HCEC 1CT (cell line): ENCODE results near the gene NCOA4.
"Not testable (repeated sequence)": the region's sequence is repeated elsewhere in the genome, so short reads cannot be mapped to it uniquely, and the experiment has no call there.

Experiments
- DNase-seq: peaks from one replicate; pipeline ENCODE4 v3.0.0-alpha.2; 2017

NCOA4 gene

DNA sequence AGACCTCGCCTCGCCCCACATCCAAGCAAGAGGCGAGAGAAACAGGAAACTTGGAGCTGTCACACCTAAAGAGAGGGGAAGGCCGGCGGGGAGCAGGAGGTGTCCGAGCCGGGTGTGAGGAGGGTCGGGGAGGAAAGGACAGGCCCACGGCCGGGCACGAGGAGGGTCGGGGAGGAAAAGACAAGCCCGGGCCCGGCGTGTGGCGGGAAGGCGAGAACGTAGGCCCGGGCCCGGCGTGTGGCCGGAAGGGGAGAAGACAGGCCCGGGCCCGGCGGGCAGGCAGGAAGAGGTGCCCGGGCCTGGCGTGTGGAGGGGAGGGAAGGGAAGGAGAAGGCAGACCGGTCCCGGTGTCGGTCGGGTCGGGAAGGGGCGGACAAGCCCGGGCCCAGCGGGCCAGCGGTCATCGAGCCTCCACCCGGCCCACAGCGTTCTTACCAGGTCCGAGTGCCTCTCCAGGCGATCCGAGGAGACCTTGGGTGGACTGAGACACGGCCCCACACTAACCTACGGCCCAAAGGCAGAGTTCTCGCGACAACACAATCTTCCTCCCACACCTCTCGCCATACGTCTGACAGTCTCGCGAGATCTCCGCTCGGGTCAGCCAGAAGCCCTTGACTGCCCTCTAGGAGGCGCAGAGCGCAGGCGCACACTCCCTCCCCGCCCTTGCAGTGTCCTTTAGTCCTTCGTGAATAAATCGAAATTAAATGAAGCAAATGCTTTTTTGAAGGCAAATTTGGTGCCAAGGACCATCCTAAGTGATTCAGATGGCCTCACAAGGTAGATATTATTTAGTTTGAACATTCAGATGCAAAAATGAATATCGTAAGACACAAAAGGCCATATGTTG lies at the start of gene NCOA4:
Gene NCOA4 (minus strand): TSS at position 533 of the 847 bp plus-strand sequence. CDS start 13,943 bp downstream, outside the sequence.
- DNase-seq: peak; percentile 98

DNA sequence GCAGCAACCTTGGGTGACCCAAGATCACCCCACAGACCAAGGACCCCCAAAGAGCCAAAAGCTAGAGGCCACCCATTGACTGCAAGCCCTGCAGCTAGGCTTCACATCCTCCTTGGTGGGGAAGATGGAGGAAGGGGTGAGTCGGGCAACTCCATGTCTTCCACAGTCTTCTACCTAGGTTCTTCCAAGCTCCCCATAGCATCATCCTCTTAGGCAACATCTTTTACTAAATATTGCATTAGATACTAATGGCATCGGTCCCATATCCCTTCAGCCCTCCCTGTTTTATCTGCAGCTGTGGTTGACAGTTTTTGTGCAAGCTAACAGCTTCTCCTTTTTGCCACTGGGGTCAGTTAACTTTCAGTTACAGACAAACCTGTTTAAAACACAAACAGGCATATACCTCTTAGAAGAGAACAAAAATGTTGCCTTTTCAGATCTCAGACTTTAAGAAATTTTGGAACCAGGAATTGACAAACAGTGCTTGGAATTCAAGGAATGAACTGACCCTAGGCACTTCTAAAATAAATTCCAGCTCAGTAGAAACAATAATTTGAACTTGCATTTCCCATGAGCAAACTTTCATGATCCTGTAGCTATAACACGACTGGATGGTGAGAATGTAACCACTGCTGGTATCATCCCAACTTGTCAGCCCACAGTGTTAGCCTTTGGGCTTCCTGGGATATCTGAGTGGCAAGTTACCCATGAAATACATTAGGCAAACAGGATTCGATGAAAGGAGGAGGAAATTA lies 49.6 kb upstream of the NCOA4 start:
- no peak for DNase-seq

DNA sequence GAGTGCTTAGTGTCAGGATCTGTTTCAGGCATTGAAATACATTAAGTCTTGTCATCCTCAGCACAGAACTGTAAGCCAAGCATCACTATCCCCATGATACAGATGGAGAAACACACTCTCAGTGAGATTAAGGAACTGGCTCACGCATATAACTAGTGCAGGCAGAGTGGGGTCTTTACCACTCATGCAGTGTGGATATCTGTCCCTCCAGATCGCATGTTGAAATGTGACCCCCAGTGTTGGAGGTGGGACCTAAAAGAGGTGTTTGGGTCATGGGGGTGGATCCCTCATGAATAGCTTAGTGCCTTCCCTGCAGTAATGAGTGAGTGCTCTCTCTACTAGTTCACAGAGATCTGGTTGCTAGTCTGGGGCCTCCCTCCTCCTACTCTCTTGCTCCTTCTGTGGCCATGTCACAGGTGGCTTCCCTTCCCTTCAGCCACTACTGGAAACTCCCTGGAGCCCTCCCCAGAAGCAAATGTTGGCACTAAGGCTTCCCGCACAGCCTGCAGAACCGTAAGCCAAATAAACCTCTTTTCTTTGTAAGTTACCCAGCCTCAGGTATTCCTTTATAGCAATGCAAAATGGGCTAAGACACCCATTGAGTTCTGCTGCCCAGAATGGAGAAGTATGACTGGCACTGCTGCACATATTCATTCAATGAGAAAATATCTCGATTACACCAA lies 47.4 kb upstream of the NCOA4 start:
- DNase-seq: no peak

DNA sequence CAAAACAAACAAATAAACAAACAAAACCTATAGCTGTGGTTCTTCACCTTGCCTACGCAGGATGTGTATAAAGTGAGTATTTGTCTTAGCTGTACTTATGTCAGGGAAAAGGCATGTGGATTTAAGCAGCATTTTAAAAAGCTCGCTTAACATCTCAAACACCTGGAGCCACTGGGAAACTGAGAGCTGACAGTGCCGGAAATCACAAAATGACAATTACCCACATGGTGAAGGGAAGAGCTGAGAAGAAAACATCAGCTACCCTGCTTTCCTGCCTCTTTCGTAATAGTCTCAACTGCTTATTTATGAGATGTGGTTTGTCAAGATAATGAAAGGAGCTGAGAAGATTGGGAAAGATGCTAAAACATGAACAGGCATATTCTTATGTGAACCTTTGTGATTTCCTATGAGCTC lies 46.7 kb upstream of the NCOA4 start:
- DNase-seq: no peak

DNA sequence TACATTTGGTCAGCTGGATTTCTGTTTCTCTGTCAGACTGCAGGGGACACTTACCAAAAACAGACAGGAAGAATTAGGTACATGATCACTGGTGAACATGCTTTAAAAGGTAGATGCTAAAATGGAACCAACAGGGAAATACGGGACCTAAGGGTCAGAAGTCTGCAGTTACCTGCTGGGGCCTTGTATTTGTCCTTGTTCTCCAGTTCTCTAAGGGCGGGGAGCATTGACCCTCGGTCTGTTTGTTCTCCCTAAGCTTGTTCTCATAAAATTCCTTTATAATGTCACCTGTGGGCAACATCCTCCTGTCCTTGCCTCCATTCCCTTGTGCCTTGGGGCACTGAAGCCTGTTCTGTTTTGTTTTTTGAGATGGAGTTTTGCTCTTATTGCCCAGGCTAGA lies 45.4 kb upstream of the NCOA4 start:
- DNase-seq: no peak

DNA sequence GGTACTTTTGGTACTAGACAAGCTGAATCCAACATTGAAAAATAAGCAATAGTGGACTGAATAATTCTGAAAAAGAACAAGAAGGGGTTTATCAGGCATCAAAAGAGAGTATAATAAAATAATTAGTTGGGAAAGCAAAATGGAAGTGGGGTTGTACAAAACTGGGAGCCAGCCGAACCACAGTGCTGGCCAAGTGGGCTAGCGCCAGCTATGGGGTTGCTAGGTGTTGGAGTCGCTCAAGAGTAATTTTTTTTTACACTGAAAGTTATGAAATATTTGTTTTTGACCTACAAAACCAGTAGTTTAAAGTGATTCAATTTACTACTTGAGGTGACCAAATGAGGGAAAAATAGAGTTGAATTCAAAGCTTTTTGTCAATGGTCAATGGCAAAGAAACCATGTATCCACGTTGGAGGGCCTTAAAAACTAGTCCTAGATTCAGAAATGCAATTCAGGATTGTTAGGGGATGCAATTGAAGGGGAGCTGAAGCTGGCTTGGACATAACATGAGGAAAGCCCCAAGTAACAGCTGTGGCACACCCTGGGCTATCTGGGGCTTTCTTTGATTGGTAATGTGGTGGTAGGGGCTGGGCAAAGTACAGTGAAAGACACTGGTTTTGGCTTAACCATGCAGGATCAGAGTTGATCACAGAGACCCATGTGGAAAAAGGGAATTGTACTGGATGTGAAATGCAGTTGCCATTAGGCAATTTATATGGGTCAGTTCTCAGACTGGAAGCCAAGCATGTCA lies 43.9 kb upstream of the NCOA4 start:
- no peak for DNase-seq

DNA sequence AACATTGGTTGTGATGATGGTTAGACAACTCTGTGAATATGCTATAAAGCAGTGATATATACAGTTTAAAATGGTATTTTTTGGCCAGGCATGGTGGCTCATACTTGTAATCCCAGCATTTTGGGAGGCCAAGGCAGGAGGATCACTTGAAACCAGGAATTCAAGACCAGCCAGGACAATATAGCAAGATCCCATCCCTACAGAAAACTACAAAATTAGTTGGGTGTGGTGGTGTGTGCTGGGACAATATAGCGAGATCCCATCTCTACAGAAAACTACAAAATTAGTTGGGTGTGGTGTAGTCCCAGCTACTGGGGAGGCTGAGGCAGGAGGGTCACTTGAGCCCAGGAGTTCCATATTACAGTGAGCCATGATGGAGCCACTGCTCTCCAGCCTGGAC lies 43.1 kb upstream of the NCOA4 start:
- no peak for DNase-seq

DNA sequence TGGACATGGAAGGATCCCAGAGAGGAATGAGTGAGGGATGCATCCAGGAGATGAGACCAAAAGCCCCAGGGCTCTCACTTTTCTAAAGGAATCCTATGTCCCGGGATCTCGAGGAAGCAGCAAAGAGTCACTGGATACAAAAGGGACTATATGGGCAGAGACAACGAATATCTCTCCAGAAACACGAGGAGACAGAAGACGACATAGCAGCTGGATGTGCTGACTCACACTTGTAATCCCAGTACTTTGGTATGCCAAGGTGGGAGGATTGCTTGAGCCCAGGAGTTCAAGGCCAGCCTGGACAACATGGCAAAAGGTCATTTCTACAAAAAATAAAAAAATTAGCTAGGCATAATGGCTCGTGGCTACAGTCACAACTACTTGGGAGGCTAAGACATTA lies 40.3 kb upstream of the NCOA4 start:
- no peak for DNase-seq

DNA sequence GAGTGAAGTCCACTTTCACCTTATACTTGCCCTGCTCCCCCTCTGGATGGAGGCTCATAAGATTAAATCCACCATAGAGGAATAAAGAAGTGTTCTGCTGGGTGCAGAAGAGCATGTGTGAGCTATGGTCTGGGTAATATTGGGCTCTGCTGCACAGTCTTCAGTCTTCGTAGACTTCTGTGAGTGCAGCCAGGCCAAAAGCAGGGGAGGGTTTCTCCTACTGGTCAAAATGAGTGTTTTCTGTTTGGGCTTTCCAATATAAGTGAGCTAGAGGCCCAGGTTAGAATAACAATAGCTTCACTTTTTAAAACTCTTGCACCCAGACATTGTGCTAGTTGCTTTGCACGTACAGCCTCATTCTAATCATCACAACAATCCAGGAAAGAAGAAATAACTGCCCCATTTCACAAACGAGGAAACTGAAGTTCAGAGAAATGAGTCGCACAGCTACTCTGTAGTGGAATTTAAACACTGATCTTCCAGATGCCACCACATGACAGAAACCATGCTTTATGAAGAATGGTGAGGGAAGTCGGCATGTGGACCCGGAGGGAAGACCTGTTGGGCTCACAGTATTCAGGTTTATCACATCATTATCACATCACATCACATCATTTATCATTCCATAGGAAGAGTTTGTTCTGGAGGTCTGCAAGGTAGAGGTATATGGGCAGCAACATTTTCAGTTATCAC lies 39.5 kb upstream of the NCOA4 start:
- DNase-seq: no peak

DNA sequence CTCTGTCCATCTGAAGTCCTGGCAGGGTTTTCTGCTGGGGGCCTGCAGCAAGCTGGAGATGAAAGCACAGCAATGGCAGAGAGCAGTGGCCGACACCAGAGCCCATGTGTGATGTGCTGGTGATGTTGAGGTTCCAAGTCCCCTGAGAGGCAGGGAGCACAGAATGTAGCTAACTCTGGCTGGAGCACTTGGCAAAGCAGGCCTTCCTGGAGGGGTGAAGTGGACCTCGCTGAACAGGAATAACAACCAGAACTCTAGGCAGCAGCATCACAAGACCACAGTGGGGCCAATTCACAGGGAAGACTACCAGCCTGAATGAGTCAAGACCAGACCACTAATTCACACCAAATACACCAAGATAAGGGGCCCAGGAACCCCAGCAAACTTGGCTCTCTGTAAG lies 38.5 kb upstream of the NCOA4 start:
- no peak for DNase-seq

DNA sequence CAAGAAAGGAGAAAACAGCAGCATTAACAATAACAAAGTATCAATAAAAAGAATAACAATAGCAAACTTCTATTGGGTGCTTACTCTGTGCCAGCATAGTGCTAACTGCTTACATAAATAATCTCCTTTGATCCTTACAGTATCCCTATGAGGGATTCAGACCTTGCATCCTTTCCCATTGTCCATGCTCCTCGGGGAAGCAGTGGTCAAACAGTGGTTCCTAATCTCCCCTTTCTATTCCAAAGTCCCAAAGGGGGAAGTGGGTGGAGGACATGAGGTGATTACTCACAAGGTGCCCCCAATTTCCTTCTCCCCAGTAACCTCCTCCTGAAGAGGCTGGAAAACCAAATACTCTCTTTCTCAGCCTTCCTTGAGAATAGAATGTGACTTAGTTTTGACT lies 37.7 kb upstream of the NCOA4 start:
- DNase-seq: no peak

DNA sequence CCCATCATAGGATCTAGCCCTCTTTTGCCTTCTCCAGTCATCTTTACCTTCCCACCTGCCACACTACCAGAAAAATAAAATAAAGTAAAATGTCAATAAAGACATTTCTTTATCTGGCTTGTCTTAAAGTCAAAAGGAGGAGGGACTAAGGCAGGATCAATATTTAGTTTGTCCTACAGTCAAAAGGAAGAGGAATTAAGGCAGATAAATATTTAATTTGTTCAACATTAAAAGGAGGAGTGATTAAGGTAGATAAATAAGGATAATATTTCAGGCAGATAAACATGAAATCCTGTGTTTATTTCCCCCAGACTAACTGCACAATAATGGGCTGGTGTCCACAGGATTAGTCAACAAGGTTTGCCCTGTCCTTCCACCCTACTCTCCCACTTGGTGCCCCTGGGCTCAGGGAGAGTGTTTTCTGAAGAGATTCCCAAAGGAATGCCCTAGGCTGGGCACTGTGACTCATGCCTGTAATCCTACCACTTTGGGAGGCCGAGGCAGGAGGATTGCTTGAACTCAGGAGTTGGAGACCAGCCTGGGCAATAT lies 33.9 kb upstream of the NCOA4 start:
- DNase-seq: no peak

DNA sequence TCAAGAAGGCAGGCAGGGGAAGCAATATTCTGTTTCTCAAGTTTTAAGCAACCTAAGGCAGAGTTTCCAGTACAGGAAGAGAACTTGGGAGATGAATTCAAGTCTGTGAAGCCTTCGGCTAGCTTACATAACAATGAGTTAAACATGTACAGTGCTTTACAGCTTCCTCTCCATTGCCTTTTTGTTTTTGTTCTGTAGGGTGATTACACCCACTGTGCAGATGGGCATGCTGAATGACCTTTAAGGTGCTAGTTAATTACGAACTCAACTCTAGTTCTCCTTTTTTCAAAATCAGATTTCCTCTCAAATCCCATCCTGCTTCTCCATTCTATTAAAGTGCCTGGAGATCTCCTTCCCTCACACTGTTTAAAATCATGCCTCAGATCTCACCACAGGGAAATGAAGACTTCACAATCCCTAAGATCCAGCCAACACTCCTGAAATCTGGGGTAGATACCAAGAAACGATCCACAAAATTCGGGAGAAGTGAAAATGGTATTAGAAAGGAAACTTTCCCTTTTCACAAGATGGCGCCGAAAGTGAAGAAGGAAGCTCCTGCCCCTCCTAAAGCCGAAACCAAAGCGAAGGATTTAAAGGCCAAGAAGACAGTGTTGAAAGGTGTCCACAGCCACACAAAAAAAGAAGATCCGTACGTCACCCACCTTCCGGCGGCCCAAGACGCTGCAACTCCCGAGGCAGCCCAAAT lies 32.5 kb upstream of the NCOA4 start:
- DNase-seq: no peak

DNA sequence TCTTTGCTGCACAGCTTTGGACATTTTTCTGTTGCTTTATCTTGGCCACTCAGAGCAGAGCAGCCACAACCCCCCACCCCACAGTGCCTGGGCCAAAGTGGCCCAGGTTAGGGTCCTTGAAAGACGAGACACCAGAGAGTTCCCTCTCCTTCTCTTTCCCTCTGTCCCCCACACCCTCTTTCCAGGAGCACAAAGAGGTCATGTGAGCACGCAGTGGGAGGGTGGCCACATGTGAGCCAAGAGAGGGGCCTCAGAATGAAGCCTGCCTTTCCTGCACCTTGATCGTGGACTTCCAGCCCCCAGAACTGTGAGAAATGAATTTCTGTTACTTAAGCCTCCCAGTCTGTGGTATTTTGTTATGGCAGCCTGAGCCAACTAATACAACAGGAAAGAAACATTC lies 30.3 kb upstream of the NCOA4 start:
- DNase-seq: no peak

DNA sequence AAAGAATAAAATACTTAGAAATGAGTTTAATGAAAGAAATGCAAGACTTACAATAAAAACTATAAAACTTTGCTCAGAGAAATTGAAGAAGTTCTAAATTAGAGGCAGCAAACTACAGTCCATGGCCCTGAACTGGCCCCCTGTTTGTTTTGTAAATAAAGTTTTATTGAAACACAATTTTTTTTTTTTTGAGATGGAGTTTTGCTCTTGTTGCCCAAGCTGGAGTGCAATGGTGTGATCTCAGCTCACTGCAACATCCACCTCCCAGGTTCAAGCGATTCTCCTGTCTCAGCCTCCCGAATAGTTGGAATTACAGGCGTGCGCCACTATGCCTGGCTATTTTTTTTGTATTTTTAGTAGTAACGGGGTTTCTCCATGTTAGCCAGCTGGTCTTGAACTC lies 27.5 kb upstream of the NCOA4 start:
- not testable (repeated sequence) for DNase-seq

DNA sequence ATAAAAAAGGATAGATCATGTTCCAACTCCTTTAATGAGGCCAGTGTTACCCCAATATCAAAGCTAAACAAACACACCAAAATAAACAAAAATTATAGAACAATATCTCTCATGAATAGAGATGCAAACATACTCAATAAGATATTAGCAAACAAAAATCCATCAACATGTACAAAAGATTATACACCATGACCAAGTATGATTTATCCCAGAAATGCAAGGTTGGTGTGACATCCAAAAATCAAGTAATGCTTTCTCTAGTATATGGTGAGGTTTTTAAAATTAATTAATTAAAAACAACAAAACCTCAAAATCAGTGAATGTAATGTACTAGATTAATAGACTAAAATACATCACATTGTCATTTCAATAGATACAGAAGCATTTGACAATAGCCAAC lies 26.6 kb upstream of the NCOA4 start:
- no peak for DNase-seq

DNA sequence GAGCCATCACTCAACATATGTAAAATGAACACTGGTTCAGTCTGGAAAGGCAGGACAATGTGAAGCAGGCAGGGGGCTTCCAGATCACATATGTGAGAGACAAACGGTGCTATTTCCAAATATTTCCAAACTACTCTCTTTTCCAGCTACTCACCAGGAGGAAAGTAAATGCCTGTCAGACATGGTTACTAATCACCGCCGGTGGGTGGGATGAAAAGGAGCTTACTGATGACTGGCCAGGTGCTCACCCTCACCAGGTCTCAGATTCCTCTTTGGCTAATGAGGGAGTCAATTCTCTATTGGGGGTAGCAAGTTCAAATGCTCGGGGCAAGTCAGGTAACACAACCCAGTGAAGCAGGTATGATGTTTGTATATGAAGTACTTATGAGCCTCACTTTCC lies 25.3 kb upstream of the NCOA4 start:
- DNase-seq: no peak

DNA sequence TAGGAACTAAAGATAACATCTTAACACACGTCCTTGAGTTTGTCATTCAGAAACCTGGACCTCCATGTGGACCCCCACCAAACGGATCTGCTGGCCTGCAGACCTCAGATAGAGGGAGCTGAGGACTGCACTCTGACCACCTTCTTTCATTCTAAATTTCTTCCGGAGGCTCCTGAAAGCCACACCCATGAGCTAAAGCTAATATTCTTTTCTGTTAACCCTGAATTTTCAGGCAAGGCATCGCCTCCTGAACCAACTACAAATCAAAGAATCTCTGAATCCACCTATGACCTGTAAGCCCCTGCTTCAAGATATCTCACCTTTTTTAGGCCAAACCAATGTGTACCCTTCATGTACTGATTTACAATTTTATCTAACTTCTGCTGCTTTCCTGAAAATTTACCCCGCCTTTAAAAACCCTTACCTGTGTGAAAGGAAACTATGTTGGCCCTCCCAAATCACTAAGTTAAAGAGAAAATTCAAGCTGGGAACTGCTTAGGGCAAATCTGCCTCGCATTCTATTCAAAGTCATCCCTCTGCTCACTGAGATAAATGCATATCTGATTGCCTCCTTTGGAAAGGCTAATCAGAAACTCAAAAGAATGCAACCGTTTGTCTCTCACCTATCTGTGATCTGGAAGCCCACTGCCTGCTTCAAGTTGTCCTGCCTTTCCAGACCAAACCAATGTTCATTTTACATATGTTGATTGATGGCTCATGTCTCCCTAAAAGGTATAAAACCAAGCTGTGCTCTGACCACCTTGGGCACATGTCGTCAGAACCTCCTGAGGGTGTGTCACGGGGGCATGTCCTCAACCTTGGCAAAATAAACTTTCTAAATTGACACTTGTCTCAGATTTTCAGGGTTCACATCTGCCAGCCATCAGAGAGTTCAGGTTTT lies 23.4 kb upstream of the NCOA4 start:
- no peak for DNase-seq

DNA sequence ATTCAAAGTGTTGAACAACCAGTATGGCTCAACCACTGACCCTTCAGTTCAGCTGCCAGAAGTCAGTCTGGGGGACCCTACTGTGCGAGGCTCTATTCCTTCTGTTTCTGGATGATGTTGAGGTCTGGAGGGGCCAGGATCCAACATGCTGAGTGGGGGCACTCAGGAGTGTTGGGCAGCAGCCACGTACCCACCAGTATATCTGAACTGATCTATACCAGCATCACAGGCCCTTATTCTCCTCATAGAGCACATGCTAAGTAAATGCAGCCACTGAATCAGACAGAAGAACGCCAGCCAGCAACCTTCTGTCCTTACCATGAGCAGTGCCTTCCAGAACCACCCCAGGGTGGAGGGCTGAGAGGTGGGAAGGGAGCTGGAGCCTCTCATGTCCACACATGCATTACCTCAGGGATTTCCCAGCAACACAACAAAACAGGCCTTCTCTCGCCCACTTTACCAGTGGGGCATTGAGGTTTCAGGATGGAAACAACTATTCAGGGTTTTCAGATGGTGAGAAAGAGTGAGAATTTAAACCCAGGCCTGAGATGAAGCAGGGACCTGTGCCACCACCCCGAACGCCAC lies 22.5 kb upstream of the NCOA4 start:
- DNase-seq: no peak
